ENCODE data around the gene FTO. TPM values are rescaled to one million over a fixed set of nuclear protein-coding genes. Genes with fewer than 3 reads are reported as not detected.
A peak's percentile ranks its signal among the peaks of the same experiment; 100 is the strongest.

Gene FTO
- total and polyA plus RNA-seq, 2 of the 13 experiments (the other 11 are each of a cell fraction or from before 2014, with no cell fraction given) = 41.6 to 55.8 TPM

- peak; percentile 26; the same call in 1 of the 2 replicates for TF ChIP-seq ERF (CRISPR knock-in tag; IDR thresholded peaks at IDR 0.05)
- peak; percentile 16; the same call in 1 of the 2 replicates for TF ChIP-seq RXRB (CRISPR knock-in tag; IDR thresholded peaks at IDR 0.05; ENCODE audit: borderline replicate concordance)
- TF ChIP-seq ZNF512B (CRISPR knock-in tag; IDR thresholded peaks at IDR 0.05; ENCODE audit: borderline replicate concordance) = 0 out of 2 replicates have a peak, but pooled peaks have one; percentile 21
- TF ChIP-seq MAFK (conservative IDR thresholded peaks at IDR 0.05 in 1 of 2, IDR thresholded peaks at IDR 0.05 in 1 of 2; ENCODE audit: low read length in 2 of 2) = 0 out of 4 replicates have a peak, but pooled peaks of 1 of the 2 experiments have one; percentile 5
- TF ChIP-seq KLF6 (CRISPR knock-in tag; IDR thresholded peaks at IDR 0.05) = peak; percentile 32; the same call in 1 of the 2 replicates
- no peak for TF ChIP-seq ZNF737 (CRISPR knock-in tag; IDR thresholded peaks at IDR 0.05; ENCODE audit: borderline replicate concordance)
- no peak for TF ChIP-seq ZSCAN21 (CRISPR knock-in tag; IDR thresholded peaks at IDR 0.05; ENCODE audit: borderline replicate concordance)
- TF ChIP-seq SOX6 (IDR thresholded peaks at IDR 0.05) = no peak
- peak; percentile 76 for TF ChIP-seq SOX6 (CRISPR knock-in tag; IDR thresholded peaks at IDR 0.05)
- TF ChIP-seq POGZ (CRISPR knock-in tag; IDR thresholded peaks at IDR 0.05) = peak; percentile 63; the same call in 1 of the 2 replicates
- TF ChIP-seq GRHL1 (CRISPR knock-in tag; conservative IDR thresholded peaks at IDR 0.05) = no peak
- TF ChIP-seq IKZF5 (CRISPR knock-in tag; IDR thresholded peaks at IDR 0.05) = peak; percentile 54
- peak; percentile 24 for TF ChIP-seq MAFF (IDR thresholded peaks at IDR 0.05; ENCODE audit: low read depth, low read length)
- 0 out of 2 replicates have a peak, but pooled peaks have one; percentile 44 for TF ChIP-seq SMYD3 (CRISPR knock-in tag; IDR thresholded peaks at IDR 0.05)
- TF ChIP-seq DRAP1 (CRISPR knock-in tag; IDR thresholded peaks at IDR 0.05) = 0 out of 2 replicates have a peak, but pooled peaks have one; percentile 16
- TF ChIP-seq ZBTB34 (CRISPR knock-in tag; IDR thresholded peaks at IDR 0.05) = 0 out of 2 replicates have a peak, but pooled peaks have one; percentile 64
- peak; percentile 40; the same call in 1 of the 2 replicates for TF ChIP-seq BCL6 (CRISPR knock-in tag; IDR thresholded peaks at IDR 0.05)
- no peak for TF ChIP-seq RAD51 (IDR thresholded peaks at IDR 0.05; ENCODE audit: borderline replicate concordance)
- TF ChIP-seq TBX3 (IDR thresholded peaks at IDR 0.05; ENCODE audit: borderline replicate concordance) = peak; percentile 68; the same call in 1 of the 2 replicates
- peak; percentile 42; the same call in 1 of the 2 replicates for TF ChIP-seq ZGPAT (CRISPR knock-in tag; IDR thresholded peaks at IDR 0.05)
These were observed 72.0 kb downstream of the FTO start (continued) for GRCh38 chr16:53775821-53776431.
